AML-193 (cell line): ENCODE data around the gene TLE4.

ENCODE experiments used
- DNase-seq, 2 experiments: peaks; one replicate each; lab custom pipeline; 2025; lab: John Stamatoyannopoulos, UW

TLE4 gene

GRCh38 chr9:79691496-79691895 is 119.7 kb downstream of the TLE4 start:
- DNase-seq = no peak

- no peak for DNase-seq
Observed at GRCh38 chr9:79692857-79693571, 121.2 kb downstream of the TLE4 start.

GRCh38 chr9:79693750-79694149 is 122.0 kb downstream of the TLE4 start:
- no peak for DNase-seq

- DNase-seq = no peak
Observed at GRCh38 chr9:79694208-79694607, 122.4 kb downstream of the TLE4 start.

- DNase-seq = no peak
Observed at GRCh38 chr9:79694676-79695400, 123.1 kb downstream of the TLE4 start.

- no peak for DNase-seq
Observed at GRCh38 chr9:79695531-79696175, 123.9 kb downstream of the TLE4 start.

GRCh38 chr9:79698967-79699366 is 127.2 kb downstream of the TLE4 start:
- no peak for DNase-seq

- no peak for DNase-seq
Observed at GRCh38 chr9:79699479-79699878, 127.7 kb downstream of the TLE4 start.

GRCh38 chr9:79700607-79701360 is 129.0 kb downstream of the TLE4 start:
- no peak for DNase-seq

- DNase-seq = peak; percentile 55 to 62
Observed at GRCh38 chr9:79701651-79702050, 129.9 kb downstream of the TLE4 start.

GRCh38 chr9:79705704-79706103 is 133.9 kb downstream of the TLE4 start:
- DNase-seq = no peak

- no peak for DNase-seq
Observed at GRCh38 chr9:79706512-79706911, 134.7 kb downstream of the TLE4 start.

GRCh38 chr9:79707589-79707988 is 135.8 kb downstream of the TLE4 start:
- DNase-seq = peak in 1 of 2 experiments; percentile 11

- DNase-seq = no peak
Observed at GRCh38 chr9:79708541-79708940, 136.8 kb downstream of the TLE4 start.

- DNase-seq = no peak
Observed at GRCh38 chr9:79709743-79710674, 138.2 kb downstream of the TLE4 start.

- no peak for DNase-seq
Observed at GRCh38 chr9:79711874-79712273, 140.1 kb downstream of the TLE4 start.

- DNase-seq = no peak
Observed at GRCh38 chr9:79719021-79719420, 147.3 kb downstream of the TLE4 start.

- no peak for DNase-seq
Observed at GRCh38 chr9:79719989-79720388, 148.2 kb downstream of the TLE4 start.

- no peak for DNase-seq
Observed at GRCh38 chr9:79731171-79731890, 159.6 kb downstream of the TLE4 start.

- no peak for DNase-seq
Observed at GRCh38 chr9:79735023-79735779, 163.4 kb downstream of the TLE4 start.
